H1 (cell line): ENCODE data around the gene MYRIP. TPM values are rescaled to one million over a fixed set of nuclear protein-coding genes. Genes with fewer than 3 reads are reported as not detected.

Experiments used
- CTCF ChIA-PET: fragments of 300-600 bp; sonication (Branson Sonifier 250); formaldehyde crosslinking; loops from one replicate; lab custom pipeline; 2021; ENCODE audit not compliant: partially characterized antibody; lab: Charles Lee
- POLR2A ChIA-PET: fragments of 300-600 bp; sonication (Branson Sonifier 250); formaldehyde crosslinking; loops from one replicate; lab custom pipeline; 2021; ENCODE audit warnings: inconsistent platforms; ENCODE audit not compliant: partially characterized antibody; lab: Charles Lee
- DNase-seq, 2 experiments: peaks; one replicate each; pipeline versions ENCODE4 v3.0.0 to v3.0.0-alpha.2; 2010 to 2022; ENCODE audit warnings: low spot score in 2 of 2, low read depth in 1 of 2, mixed read lengths in 1 of 2
- FAIRE-seq: peaks from 2 replicates; lab custom pipeline; 2011; peaks lifted over from hg19 to GRCh38; lab: Jason Lieb, UNC
- H2AFZ ChIP-seq: 2 replicates; pipeline ENCODE4 v1.8.1; 2012; ENCODE audit warnings: low read length, inconsistent platforms
- H2AK5ac ChIP-seq: 2 replicates; pipeline ENCODE4 v1.6.1; 2013; ENCODE audit warnings: low read depth, low read length
- H2BK120ac ChIP-seq: replicated peaks from 2 replicates; pipeline ENCODE3; 2013; ENCODE audit warnings: low read depth, low read length, inconsistent platforms
- H2BK12ac ChIP-seq: 2 replicates; pipeline ENCODE4 v1.6.1; 2013; ENCODE audit warnings: low read depth, low read length
- H2BK15ac ChIP-seq: 2 replicates; pipeline ENCODE4 v1.6.1; 2013; ENCODE audit warnings: low read length
- H2BK20ac ChIP-seq: 2 replicates; pipeline ENCODE4 v1.6.1; 2013; ENCODE audit warnings: low read length
- H2BK5ac ChIP-seq: 2 replicates; pipeline ENCODE4 v1.6.1; 2013; ENCODE audit warnings: low read depth, low read length
- H3K14ac ChIP-seq: 2 replicates; pipeline ENCODE4 v1.6.1; 2013; ENCODE audit warnings: inconsistent platforms; ENCODE audit not compliant: insufficient read length
- H3K18ac ChIP-seq: 2 replicates; pipeline ENCODE4 v1.6.1; 2013; ENCODE audit warnings: low read length; ENCODE audit errors: extremely low read depth
- H3K23ac ChIP-seq: 2 replicates; pipeline ENCODE4 v1.6.1; 2013; ENCODE audit warnings: inconsistent platforms; ENCODE audit not compliant: insufficient read length
- H3K23me2 ChIP-seq: 2 replicates; pipeline ENCODE4 v1.6.1; 2013; ENCODE audit warnings: low read depth, low read length
- H3K27ac ChIP-seq: 2 replicates; pipeline ENCODE4 v1.6.1; 2011; ENCODE audit warnings: low read depth, low read length, inconsistent platforms
- H3K27me3 ChIP-seq, 4 experiments: replicated peaks in 1 of 4; 1 replicate in 1 of 4; 2 replicates in 3 of 4; pipeline versions ENCODE4 v1.6.1 to v1.8.1; 2011 to 2013; ENCODE audit warnings: low read length in 3 of 4, mild to moderate bottlenecking in 3 of 4, inconsistent platforms in 2 of 4, mixed read lengths in 2 of 4, moderate library complexity in 1 of 4; ENCODE audit not compliant: control insufficient read depth in 3 of 4, insufficient read depth in 3 of 4; ENCODE audit errors: extremely low read depth in 1 of 4
- H3K36me3 ChIP-seq, 4 experiments: 2 replicates each; pipeline versions ENCODE4 v1.6.1 to v1.8.1; 2011 to 2013; ENCODE audit warnings: mild to moderate bottlenecking in 4 of 4, low read length in 3 of 4, moderate library complexity in 2 of 4, control low read depth in 1 of 4, inconsistent platforms in 1 of 4; ENCODE audit not compliant: insufficient read depth in 4 of 4, control insufficient read depth in 2 of 4
- H3K4ac ChIP-seq: replicated peaks from 2 replicates; pipeline ENCODE3; 2013; ENCODE audit warnings: low read length, low read depth, mixed read lengths, inconsistent platforms; ENCODE audit not compliant: insufficient read length
- H3K4me1 ChIP-seq, 4 experiments: replicated peaks in 1 of 4; 1 replicate in 1 of 4; 2 replicates in 3 of 4; pipeline versions ENCODE4 v1.6.1 to v1.8.1; 2011 to 2013; ENCODE audit warnings: low read length in 3 of 4, inconsistent platforms in 2 of 4, mixed read lengths in 1 of 4; ENCODE audit not compliant: insufficient read depth in 4 of 4, control insufficient read depth in 3 of 4
- H3K4me2 ChIP-seq, 2 experiments: 2 replicates each; pipeline versions ENCODE4 v1.6.1 to v1.8.1; 2011 to 2013; ENCODE audit warnings: low read depth in 2 of 2, low read length in 2 of 2, control low read depth in 1 of 2, inconsistent platforms in 1 of 2, mild to moderate bottlenecking in 1 of 2; ENCODE audit not compliant: insufficient read depth in 1 of 2
- H3K4me3 ChIP-seq, 4 experiments: fragments of 200-600, 300-600 bp in 1 of 4; sonication (generic), shearing (Covaris generic), sonication (Bioruptor Twin) in 1 of 4; 2 replicates each; pipeline versions ENCODE4 v1.5.1 to v1.8.1; 2011 to 2016; ENCODE audit warnings: low read length in 4 of 4, low read depth in 3 of 4, control low read depth in 2 of 4, inconsistent platforms in 2 of 4, mild to moderate bottlenecking in 2 of 4, mixed read lengths in 1 of 4, moderate library complexity in 1 of 4; ENCODE audit not compliant: insufficient read depth in 2 of 4; ENCODE audit errors: extremely low read depth in 1 of 4
- H3K56ac ChIP-seq: replicated peaks from 2 replicates; pipeline ENCODE3; 2013; ENCODE audit warnings: low read depth, mild to moderate bottlenecking, mixed read lengths, low read length, inconsistent platforms; ENCODE audit not compliant: insufficient read length
- H3K79me1 ChIP-seq: 2 replicates; pipeline ENCODE4 v1.6.1; 2013; ENCODE audit warnings: low read depth, low read length, control low read depth
- H3K79me2 ChIP-seq, 2 experiments: 2 replicates each; pipeline versions ENCODE4 v1.6.1 to v1.8.1; 2012 to 2013; ENCODE audit warnings: low read length in 2 of 2, mild to moderate bottlenecking in 2 of 2, inconsistent platforms in 1 of 2; ENCODE audit not compliant: insufficient read depth in 2 of 2, control insufficient read depth in 1 of 2
- H3K9ac ChIP-seq, 4 experiments: replicated peaks in 1 of 4; 1 replicate in 1 of 4; 2 replicates in 3 of 4; pipeline versions ENCODE4 v1.6.1 to v1.8.1; 2011 to 2013; ENCODE audit warnings: low read depth in 3 of 4, low read length in 3 of 4, control low read depth in 2 of 4, mild to moderate bottlenecking in 2 of 4, moderate library complexity in 2 of 4, inconsistent platforms in 1 of 4; ENCODE audit errors: extremely low read depth in 1 of 4
- H3K9me3 ChIP-seq, 2 experiments: 2 replicates each; pipeline versions ENCODE4 v1.6.1 to v1.8.1; 2012 to 2013; ENCODE audit warnings: mild to moderate bottlenecking in 2 of 2, moderate library complexity in 2 of 2, control low read depth in 1 of 2, inconsistent platforms in 1 of 2, low read depth in 1 of 2, low read length in 1 of 2, mixed read lengths in 1 of 2; ENCODE audit not compliant: insufficient read depth in 2 of 2
- H4K20me1 ChIP-seq, 2 experiments: replicated peaks in 1 of 2; 2 replicates each; pipeline versions ENCODE3 to v1.8.1; 2011 to 2013; ENCODE audit warnings: inconsistent platforms in 2 of 2, low read length in 2 of 2, mild to moderate bottlenecking in 1 of 2; ENCODE audit not compliant: insufficient read depth in 2 of 2, control insufficient read depth in 1 of 2
- H4K5ac ChIP-seq: 2 replicates; pipeline ENCODE4 v1.6.1; 2013; ENCODE audit warnings: low read length, low read depth, mixed read lengths, inconsistent platforms; ENCODE audit not compliant: insufficient read length
- H4K8ac ChIP-seq: 2 replicates; pipeline ENCODE4 v1.8.0; 2013; ENCODE audit warnings: mild to moderate bottlenecking, moderate library complexity, low read length, inconsistent platforms; ENCODE audit not compliant: insufficient read depth; ENCODE audit errors: extremely low read depth
- H4K91ac ChIP-seq: replicated peaks from 2 replicates; pipeline ENCODE3; 2013; ENCODE audit warnings: low read length, mixed read lengths, inconsistent platforms; ENCODE audit not compliant: insufficient read length
- EGR1 ChIP-seq: IDR thresholded peaks from 2 replicates; pipeline ENCODE4 v1.6.1; 2011; ENCODE audit warnings: low read depth, low read length, borderline replicate concordance
- SRF ChIP-seq: IDR thresholded peaks from 2 replicates; pipeline ENCODE4 v1.6.1; 2011; ENCODE audit warnings: mild to moderate bottlenecking, low read depth, low read length, moderate library complexity
- TAF1 ChIP-seq: IDR thresholded peaks from 2 replicates; pipeline ENCODE4 v1.6.1; 2011; ENCODE audit warnings: mild to moderate bottlenecking, low read depth, low read length
- WGBS, 2 experiments: shearing (Covaris generic) in 1 of 2; methylation state at CpG; one replicate each; pipeline versions ENCODE4 v1.1.6 to v1.1.7; 2013 to 2015; ENCODE audit warnings: low lambda C conversion rate in 2 of 2, mixed read lengths in 2 of 2, inconsistent platforms in 1 of 2, low coverage in 1 of 2, missing lambda C conversion rate in 1 of 2; ENCODE audit not compliant: insufficient replicate concordance in 2 of 2, insufficient coverage in 1 of 2, insufficient read length in 1 of 2; ENCODE audit errors: extremely low coverage in 1 of 2, missing lambda C conversion rate in 1 of 2; 5-methylcytosine and 5-hydroxymethylcytosine counted together
- polyA plus RNA-seq, 7 experiments: library from polyadenylated mRNA; depleted of rRNA in 3 of 7; stranded (reverse) in 5 of 7; unstranded in 2 of 7; fragments of >200 nt in 5 of 7; fragments of 200-250 nt in 2 of 7; gene quantifications; 1 replicate in 5 of 7; 2 replicates in 1 of 7; 4 replicates in 1 of 7; pipeline versions ENCODE4 v1.2.1 to v1.2.3, GENCODE V29; 2011 to 2013; ENCODE audit warnings: missing spikeins in 2 of 7, mixed read lengths in 2 of 7
- total RNA-seq: library from RNA; stranded (reverse); fragmentation: NEBNext Ultra II Directional; extraction: Animal tissue kit (Norgen Biotek cat#: 25700); gene quantifications from 2 replicates; pipeline ENCODE4 v1.2.1, GENCODE V29; 2021

MYRIP gene
- total and polyA plus RNA-seq, 2 of the 8 experiments (the other 6 are each of a cell fraction or from before 2014, with no cell fraction given), result 0.54 to 4.3 TPM

GRCh38 chr3:40232626-40233025 is 423.2 kb downstream of the MYRIP start:
- WGBS, 2 experiments, result 90% methylated on average over 2 of the region's 2 CpGs; no CpG with 5 or more reads in 1 of the 2 experiments

More at GRCh38 chr3:40232626-40233025, 423.2 kb downstream of the MYRIP start:
- H3K4me2 ChIP-seq, result no peak overlapping the region
- H3K56ac ChIP-seq, result no peak overlapping the region
- H2BK15ac ChIP-seq, result no peak overlapping the region
- no peak overlapping the region for H3K18ac ChIP-seq
- TF ChIP-seq TAF1 (no peak), EGR1 (no peak), SRF (no peak)
- no peak overlapping the region for H3K4me3 ChIP-seq
- ChIA-PET CTCF (interaction anchor here (0.6 to 1.9 kb wide), 5 partner anchors 10 to 1435 kb away, joined by 3 to 8 read pairs (median 3); no protein-coding TSS in a partner anchor), POLR2A (no interaction called here)
- no peak overlapping the region for H4K91ac ChIP-seq
- no peaks in the 10 kb centered on the region for H3K23me2 ChIP-seq
- no peak overlapping the region for H4K8ac ChIP-seq
- no peaks in the 10 kb centered on the region for H3K79me2 ChIP-seq
- no peak overlapping the region for H2BK20ac ChIP-seq
- H2AFZ ChIP-seq, result no peak overlapping the region
- H3K9ac ChIP-seq, result no peak overlapping the region
- H4K5ac ChIP-seq, result no peak overlapping the region
- H3K36me3 ChIP-seq, result no peaks in the 10 kb centered on the region
- H2BK12ac ChIP-seq, result no peak overlapping the region
- H3K79me1 ChIP-seq, result no peaks in the 10 kb centered on the region
- no peak for FAIRE-seq
- H3K14ac ChIP-seq, result no peak overlapping the region
- H2BK120ac ChIP-seq, result no peak overlapping the region
- no peaks in the 10 kb centered on the region for H3K4me1 ChIP-seq
- DNase-seq, result no peak
- H3K27ac ChIP-seq, result no peak overlapping the region
- peaks cover 0 to 1% of the 10 kb centered on the region in 2 experiments for H4K20me1 ChIP-seq
- H3K9me3 ChIP-seq, result no peaks in the 10 kb centered on the region
- H3K23ac ChIP-seq, result no peak overlapping the region
- no peak overlapping the region for H3K4ac ChIP-seq
- H2AK5ac ChIP-seq, result no peak overlapping the region
- H2BK5ac ChIP-seq, result no peak overlapping the region
- H3K27me3 ChIP-seq, result no peaks in the 10 kb centered on the region
